HCT116 (cell line): ENCODE measurements around the gene AHSA1. TPM values are rescaled to one million over a fixed set of nuclear protein-coding genes. Genes with fewer than 3 reads are reported as not detected.

Experiments
- ATAC-seq: fragments of 200-7000 bp; cut with Tn5 transposase; 2 replicates; pipeline ENCODE4 v1.9.1; 2020; ENCODE audit warnings: mild to moderate bottlenecking, moderate library complexity
- BruUV-seq: library from RNA; stranded (reverse); fragments of 400-500 nt; replicated peaks from 2 replicates; lab custom pipeline; 2021; lab: Mats Ljungman, UMichigan
- CTCF ChIA-PET: fragments of 300-600 bp; sonication (Branson Sonifier 250); formaldehyde crosslinking; loops from one replicate; lab custom pipeline; 2021; ENCODE audit warnings: antibody characterized with exemption; lab: Charles Lee
- POLR2A ChIA-PET: fragments of 300-600, 350-600 bp; sonication (Branson Sonifier 250); formaldehyde crosslinking; loops from one replicate; lab custom pipeline; 2021; ENCODE audit warnings: antibody characterized with exemption; lab: Charles Lee
- RAD21 ChIA-PET, 2 experiments: fragments of 300-600 bp; sonication (Branson Sonifier 250); formaldehyde crosslinking; loops; one replicate each; lab custom pipeline; 2023; ENCODE audit warnings: low total read pairs in 2 of 2; ENCODE audit not compliant: uncharacterized antibody in 2 of 2, unreplicated experiment in 2 of 2, low non-redundant PET in 1 of 2; lab: Charles Lee
- DNase-seq: peaks from one replicate; pipeline ENCODE4 v3.0.0-alpha.2; 2010; ENCODE audit warnings: low read depth, low spot score
- H2AFZ ChIP-seq: fragments of 200-600 bp; shearing (Covaris generic), sonication (generic); 2 replicates; pipeline ENCODE4 v1.6.1; 2017; ENCODE audit warnings: low read depth, mixed run types, mixed read lengths, antibody characterized with exemption, low read length; ENCODE audit not compliant: poor library complexity, severe bottlenecking
- H3K27ac ChIP-seq: 2 replicates; pipeline ENCODE4 v1.5.1; 2012; ENCODE audit warnings: low read depth, low read length
- H3K27me3 ChIP-seq: fragments of 200-600 bp; sonication (generic); 2 replicates; pipeline ENCODE4 v1.6.1; 2016; ENCODE audit warnings: mixed run types, low read length, mixed read lengths; ENCODE audit not compliant: insufficient read depth
- H3K36me3 ChIP-seq, 2 experiments: fragments of 200-500 bp in 1 of 2; fragments of 200-600 bp in 1 of 2; sonication (Bioruptor generic) in 1 of 2; sonication (generic) in 1 of 2; 2 replicates each; pipeline versions ENCODE4 v1.5.1 to v1.6.1; 2014 to 2016; ENCODE audit warnings: low read length in 2 of 2, inconsistent platforms in 1 of 2, mixed read lengths in 1 of 2, mixed run types in 1 of 2; ENCODE audit not compliant: insufficient read depth in 2 of 2, control insufficient read depth in 1 of 2
- H3K4me1 ChIP-seq, 2 experiments: fragments of 200-600 bp in 1 of 2; sonication (generic) in 1 of 2; 2 replicates each; pipeline versions ENCODE4 v1.5.1 to v1.6.1; 2012 to 2017; ENCODE audit warnings: low read length in 2 of 2, inconsistent platforms in 1 of 2, mild to moderate bottlenecking in 1 of 2, mixed read lengths in 1 of 2, mixed run types in 1 of 2, moderate library complexity in 1 of 2; ENCODE audit not compliant: insufficient read depth in 2 of 2, control insufficient read depth in 1 of 2
- H3K4me2 ChIP-seq: fragments of 200-600 bp; sonication (generic); 2 replicates; pipeline ENCODE4 v1.6.1; 2017; ENCODE audit warnings: mixed run types, low read length, mixed read lengths
- H3K4me3 ChIP-seq, 2 experiments: fragments of 200-600 bp in 1 of 2; sonication (generic) in 1 of 2; replicated peaks in 1 of 2; 2 replicates each; pipeline ENCODE4 v1.5.1; 2011 to 2016; ENCODE audit warnings: low read length in 2 of 2, control low read depth in 1 of 2, low read depth in 1 of 2, mild to moderate bottlenecking in 1 of 2, mixed read lengths in 1 of 2, mixed run types in 1 of 2
- H3K79me2 ChIP-seq: fragments of 200-600 bp; sonication (generic); 2 replicates; pipeline ENCODE4 v1.6.1; 2017; ENCODE audit warnings: mild to moderate bottlenecking, mixed run types, low read length, moderate library complexity, mixed read lengths; ENCODE audit not compliant: insufficient read depth
- H3K9ac ChIP-seq: fragments of 200-600 bp; sonication (generic); 2 replicates; pipeline ENCODE4 v1.6.1; 2016; ENCODE audit warnings: low read length, mixed read lengths
- H3K9me2 ChIP-seq: fragments of 200-600 bp; sonication (generic), shearing (Covaris generic); 2 replicates; pipeline ENCODE4 v1.6.1; 2017; ENCODE audit warnings: mixed run types, mild to moderate bottlenecking, moderate library complexity; ENCODE audit not compliant: insufficient read depth
- H3K9me3 ChIP-seq, 2 experiments: fragments of 200-500 bp in 1 of 2; fragments of 200-600 bp in 1 of 2; sonication (Bioruptor generic) in 1 of 2; sonication (generic) in 1 of 2; 2 replicates each; pipeline ENCODE4 v1.6.1; 2014 to 2017; ENCODE audit warnings: low read length in 2 of 2, mixed read lengths in 2 of 2, inconsistent platforms in 1 of 2, low read depth in 1 of 2, mild to moderate bottlenecking in 1 of 2, mixed run types in 1 of 2, moderate library complexity in 1 of 2; ENCODE audit not compliant: control insufficient read depth in 1 of 2, insufficient read depth in 1 of 2
- H4K20me1 ChIP-seq: fragments of 200-600 bp; sonication (generic), shearing (Covaris generic); 2 replicates; pipeline ENCODE4 v1.6.1; 2017; ENCODE audit warnings: mixed run types, mild to moderate bottlenecking, moderate library complexity; ENCODE audit not compliant: insufficient read depth
- ATF3 ChIP-seq: IDR thresholded peaks from 2 replicates; pipeline ENCODE4 v1.6.1; 2012
- CBX3 ChIP-seq: IDR thresholded peaks from 2 replicates; pipeline ENCODE4 v1.6.1; 2012; ENCODE audit warnings: low read depth
- CEBPB ChIP-seq: IDR thresholded peaks from 2 replicates; pipeline ENCODE4 v1.6.1; 2012; ENCODE audit warnings: low read depth
- CTCF ChIP-seq, 3 experiments: fragments of 200-600 bp in 1 of 3; sonication (generic) in 1 of 3; IDR thresholded peaks in 2 of 3; conservative IDR thresholded peaks in 1 of 3; 2 replicates each; pipeline ENCODE4 v1.5.1; 2012 to 2017; ENCODE audit warnings: low read depth in 2 of 3, low read length in 2 of 3, antibody characterized with exemption in 1 of 3, borderline replicate concordance in 1 of 3, control low read depth in 1 of 3, mild to moderate bottlenecking in 1 of 3, mixed read lengths in 1 of 3, mixed run types in 1 of 3, moderate library complexity in 1 of 3; ENCODE audit not compliant: insufficient read depth in 1 of 3
- ELF1 ChIP-seq: IDR thresholded peaks from 2 replicates; pipeline ENCODE4 v1.6.1; 2012; ENCODE audit warnings: low read depth, borderline replicate concordance
- POLR2A ChIP-seq: IDR thresholded peaks from 2 replicates; pipeline ENCODE4 v1.7.0; 2011; ENCODE audit warnings: borderline replicate concordance; ENCODE audit not compliant: insufficient read depth, insufficient read length; ENCODE audit errors: extremely low read depth
- REST ChIP-seq: IDR thresholded peaks from 2 replicates; pipeline ENCODE4 v1.6.1; 2012; ENCODE audit warnings: low read depth
- SIN3A ChIP-seq: IDR thresholded peaks from 2 replicates; pipeline ENCODE4 v1.6.1; 2012; ENCODE audit warnings: low read depth
- intact Hi-C: fragments of 100-400 bp; cut with micrococcal nuclease; formaldehyde crosslinking; loops from 2 replicates; pipeline ENCODE4 v1.10.0; 2022
- total RNA-seq: library from RNA; stranded (reverse); gene quantifications from one replicate; pipeline ENCODE4 v1.2.1, GENCODE V29; 2021; ENCODE audit not compliant: unreplicated experiment

The AHSA1 gene
- total RNA-seq, 1 experiment from 2014 or later = 222 TPM

- H3K79me2 ChIP-seq = peaks cover 50% of the 10 kb centered on the region
- peak overlapping the region; percentile 81 for H3K27ac ChIP-seq
- ChIA-PET RAD21 (no interaction called here), POLR2A (interaction anchor here (0.9 to 1.1 kb wide), 2 partner anchors 8 to 136 kb away, joined by 3 to 4 read pairs; partner anchors contain the start of genes GSTZ1 and POMT2), CTCF (interaction anchor here (0.6 kb wide), 1 partner anchor 141 kb away, joined by 3 read pairs; no protein-coding TSS in a partner anchor)
- peaks cover 12% of the 10 kb centered on the region; the same call in 1 of the 2 replicates for H4K20me1 ChIP-seq
- intact Hi-C loops = loop anchor here (5.0 to 10.0 kb wide), 4 partner anchors 80 to 358 kb away; partner anchors contain the start of genes GSTZ1, POMT2, SAMD15 and TMED8
- H2AFZ ChIP-seq = peak overlapping the region; percentile 6
- DNase-seq = no peak
- TF ChIP-seq ATF3 (no peak), CTCF (IDR thresholded peaks at IDR 0.05 in 2 of 3, conservative IDR thresholded peaks at IDR 0.05 in 1 of 3; ENCODE audit: borderline replicate concordance in 1 of 3, insufficient read depth in 1 of 3, low read depth in 2 of 3, low read length in 2 of 3) (no peak), POLR2A (peak; percentile 91), SIN3A (peak; percentile 82), REST (no peak), CBX3 (no peak), ELF1 (no peak), CEBPB (no peak)
- H3K9ac ChIP-seq = peak overlapping the region; percentile 80
- TSS peak; percentile 70 for BruUV-seq
- peak; percentile 26 for ATAC-seq
- peak overlapping the region; percentile 87 to 89 for H3K4me3 ChIP-seq
- H3K36me3 ChIP-seq = peaks cover 21 to 22% of the 10 kb centered on the region in 2 experiments
- no peaks in the 10 kb centered on the region for H3K9me2 ChIP-seq
- H3K4me2 ChIP-seq = peak overlapping the region; percentile 83
- no peaks in the 10 kb centered on the region for H3K27me3 ChIP-seq
- peaks cover 6 to 15% of the 10 kb centered on the region in 2 experiments for H3K4me1 ChIP-seq
- no peaks in the 10 kb centered on the region for H3K9me3 ChIP-seq
These were observed 775 bp upstream of the AHSA1 start for GRCh38 chr14:77457115-77457521.
